ENCODE data around the gene GNG2. TPM values are rescaled to one million over a fixed set of nuclear protein-coding genes. Genes with fewer than 3 reads are reported as not detected.

GNG2 gene
- total and polyA plus RNA-seq, 2 experiments from 2014 or later: 9.9 to 14.8 TPM

GRCh38 chr14:52015411-52016030 is 155.1 kb downstream of the GNG2 start:
- Mint-ChIP-seq H3K9me3 (no peaks in the 10 kb centered on the region), H3K4me1 (peaks cover 34% of the 10 kb centered on the region), H3K27me3 (ENCODE audit: insufficient read depth, low read depth, poor library complexity) (peaks cover 14% of the 10 kb centered on the region), H3K36me3 (ENCODE audit: low read depth) (peaks cover 16% of the 10 kb centered on the region), H3K27ac (no peak overlapping the region), H3K4me3 (no peak overlapping the region)
- Histone ChIP-seq H3K4me1 (ENCODE audit: insufficient read depth) (peaks cover 21% of the 10 kb centered on the region), H3F3A (replicated peaks; ENCODE audit: low read depth) (no peaks in the 10 kb centered on the region), H4K20me1 (replicated peaks; ENCODE audit: insufficient read depth) (no peaks in the 10 kb centered on the region; the same call in 1 of the 2 replicates), H3K4me2 (no peak overlapping the region), H3K9me2 (ENCODE audit: insufficient read depth) (0 out of 2 replicates have a peak, but pooled peaks cover 11% of the 10 kb centered on the region), H3K27ac (ENCODE audit: low read depth) (no peak overlapping the region), H3K79me2 (replicated peaks; ENCODE audit: insufficient read depth) (no peaks in the 10 kb centered on the region), H3K36me3 (ENCODE audit: insufficient read depth) (0 out of 2 replicates have a peak, but pooled peaks cover 9% of the 10 kb centered on the region), H2AFZ (peak overlapping the region; percentile 67; the same call in 1 of the 2 replicates), H3K4me3 (no peak overlapping the region), H3K27me3 (ENCODE audit: insufficient read depth) (no peaks in the 10 kb centered on the region)
- peak; percentile 70 for DNase-seq (ENCODE audit: low spot score)
- ATAC-seq: peak; percentile 60
- TF ChIP-seq, protein P1, sequence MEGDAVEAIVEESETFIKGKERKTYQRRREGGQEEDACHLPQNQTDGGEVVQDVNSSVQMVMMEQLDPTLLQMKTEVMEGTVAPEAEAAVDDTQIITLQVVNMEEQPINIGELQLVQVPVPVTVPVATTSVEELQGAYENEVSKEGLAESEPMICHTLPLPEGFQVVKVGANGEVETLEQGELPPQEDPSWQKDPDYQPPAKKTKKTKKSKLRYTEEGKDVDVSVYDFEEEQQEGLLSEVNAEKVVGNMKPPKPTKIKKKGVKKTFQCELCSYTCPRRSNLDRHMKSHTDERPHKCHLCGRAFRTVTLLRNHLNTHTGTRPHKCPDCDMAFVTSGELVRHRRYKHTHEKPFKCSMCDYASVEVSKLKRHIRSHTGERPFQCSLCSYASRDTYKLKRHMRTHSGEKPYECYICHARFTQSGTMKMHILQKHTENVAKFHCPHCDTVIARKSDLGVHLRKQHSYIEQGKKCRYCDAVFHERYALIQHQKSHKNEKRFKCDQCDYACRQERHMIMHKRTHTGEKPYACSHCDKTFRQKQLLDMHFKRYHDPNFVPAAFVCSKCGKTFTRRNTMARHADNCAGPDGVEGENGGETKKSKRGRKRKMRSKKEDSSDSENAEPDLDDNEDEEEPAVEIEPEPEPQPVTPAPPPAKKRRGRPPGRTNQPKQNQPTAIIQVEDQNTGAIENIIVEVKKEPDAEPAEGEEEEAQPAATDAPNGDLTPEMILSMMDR (conservative IDR thresholded peaks at IDR 0.05; ENCODE audit: low read depth in 2 of 2): peak; percentile 59 to 70
- no peak for TF ChIP-seq NANOG (IDR thresholded peaks at IDR 0.05; ENCODE audit: borderline replicate concordance)

- H3K27ac ChIP-seq (ENCODE audit: low read depth): no peak overlapping the region
- ATAC-seq (no peak), DNase-seq (ENCODE audit: low spot score) (no peak)
- no peak overlapping the region for H2AFZ ChIP-seq
- no peak overlapping the region for H3K4me2 ChIP-seq
- H3K27me3 ChIP-seq (ENCODE audit: insufficient read depth): no peaks in the 10 kb centered on the region
- Mint-ChIP-seq H3K27ac (no peak overlapping the region), H3K9me3 (peaks cover 4% of the 10 kb centered on the region; the same call in 1 of the 3 replicates), H3K4me3 (no peak overlapping the region), H3K4me1 (peaks cover 51% of the 10 kb centered on the region), H3K27me3 (ENCODE audit: insufficient read depth, low read depth, poor library complexity) (peaks cover 11% of the 10 kb centered on the region), H3K36me3 (ENCODE audit: low read depth) (no peaks in the 10 kb centered on the region)
- no peaks in the 10 kb centered on the region for H3F3A ChIP-seq (replicated peaks; ENCODE audit: low read depth)
- H3K36me3 ChIP-seq (ENCODE audit: insufficient read depth): no peaks in the 10 kb centered on the region
- no peaks in the 10 kb centered on the region for H4K20me1 ChIP-seq (replicated peaks; ENCODE audit: insufficient read depth)
- peaks cover 27% of the 10 kb centered on the region for H3K4me1 ChIP-seq (ENCODE audit: insufficient read depth)
- H3K9me2 ChIP-seq (ENCODE audit: insufficient read depth): 0 out of 2 replicates have a peak, but pooled peaks cover 15% of the 10 kb centered on the region
- H3K79me2 ChIP-seq (replicated peaks; ENCODE audit: insufficient read depth): no peaks in the 10 kb centered on the region
- H3K4me3 ChIP-seq: no peak overlapping the region
- TF ChIP-seq EZH2phosphoT487 (IDR thresholded peaks at IDR 0.05; ENCODE audit: unreplicated experiment): no peak
- TF ChIP-seq ZNF114 (CRISPR knock-in tag; IDR thresholded peaks at IDR 0.05): no peak
- no peak for TF ChIP-seq ETS1 (IDR thresholded peaks at IDR 0.05)
- TF ChIP-seq POLR2AphosphoS5 (IDR thresholded peaks at IDR 0.05; ENCODE audit: low read depth): no peak
- TF ChIP-seq, protein P2, sequence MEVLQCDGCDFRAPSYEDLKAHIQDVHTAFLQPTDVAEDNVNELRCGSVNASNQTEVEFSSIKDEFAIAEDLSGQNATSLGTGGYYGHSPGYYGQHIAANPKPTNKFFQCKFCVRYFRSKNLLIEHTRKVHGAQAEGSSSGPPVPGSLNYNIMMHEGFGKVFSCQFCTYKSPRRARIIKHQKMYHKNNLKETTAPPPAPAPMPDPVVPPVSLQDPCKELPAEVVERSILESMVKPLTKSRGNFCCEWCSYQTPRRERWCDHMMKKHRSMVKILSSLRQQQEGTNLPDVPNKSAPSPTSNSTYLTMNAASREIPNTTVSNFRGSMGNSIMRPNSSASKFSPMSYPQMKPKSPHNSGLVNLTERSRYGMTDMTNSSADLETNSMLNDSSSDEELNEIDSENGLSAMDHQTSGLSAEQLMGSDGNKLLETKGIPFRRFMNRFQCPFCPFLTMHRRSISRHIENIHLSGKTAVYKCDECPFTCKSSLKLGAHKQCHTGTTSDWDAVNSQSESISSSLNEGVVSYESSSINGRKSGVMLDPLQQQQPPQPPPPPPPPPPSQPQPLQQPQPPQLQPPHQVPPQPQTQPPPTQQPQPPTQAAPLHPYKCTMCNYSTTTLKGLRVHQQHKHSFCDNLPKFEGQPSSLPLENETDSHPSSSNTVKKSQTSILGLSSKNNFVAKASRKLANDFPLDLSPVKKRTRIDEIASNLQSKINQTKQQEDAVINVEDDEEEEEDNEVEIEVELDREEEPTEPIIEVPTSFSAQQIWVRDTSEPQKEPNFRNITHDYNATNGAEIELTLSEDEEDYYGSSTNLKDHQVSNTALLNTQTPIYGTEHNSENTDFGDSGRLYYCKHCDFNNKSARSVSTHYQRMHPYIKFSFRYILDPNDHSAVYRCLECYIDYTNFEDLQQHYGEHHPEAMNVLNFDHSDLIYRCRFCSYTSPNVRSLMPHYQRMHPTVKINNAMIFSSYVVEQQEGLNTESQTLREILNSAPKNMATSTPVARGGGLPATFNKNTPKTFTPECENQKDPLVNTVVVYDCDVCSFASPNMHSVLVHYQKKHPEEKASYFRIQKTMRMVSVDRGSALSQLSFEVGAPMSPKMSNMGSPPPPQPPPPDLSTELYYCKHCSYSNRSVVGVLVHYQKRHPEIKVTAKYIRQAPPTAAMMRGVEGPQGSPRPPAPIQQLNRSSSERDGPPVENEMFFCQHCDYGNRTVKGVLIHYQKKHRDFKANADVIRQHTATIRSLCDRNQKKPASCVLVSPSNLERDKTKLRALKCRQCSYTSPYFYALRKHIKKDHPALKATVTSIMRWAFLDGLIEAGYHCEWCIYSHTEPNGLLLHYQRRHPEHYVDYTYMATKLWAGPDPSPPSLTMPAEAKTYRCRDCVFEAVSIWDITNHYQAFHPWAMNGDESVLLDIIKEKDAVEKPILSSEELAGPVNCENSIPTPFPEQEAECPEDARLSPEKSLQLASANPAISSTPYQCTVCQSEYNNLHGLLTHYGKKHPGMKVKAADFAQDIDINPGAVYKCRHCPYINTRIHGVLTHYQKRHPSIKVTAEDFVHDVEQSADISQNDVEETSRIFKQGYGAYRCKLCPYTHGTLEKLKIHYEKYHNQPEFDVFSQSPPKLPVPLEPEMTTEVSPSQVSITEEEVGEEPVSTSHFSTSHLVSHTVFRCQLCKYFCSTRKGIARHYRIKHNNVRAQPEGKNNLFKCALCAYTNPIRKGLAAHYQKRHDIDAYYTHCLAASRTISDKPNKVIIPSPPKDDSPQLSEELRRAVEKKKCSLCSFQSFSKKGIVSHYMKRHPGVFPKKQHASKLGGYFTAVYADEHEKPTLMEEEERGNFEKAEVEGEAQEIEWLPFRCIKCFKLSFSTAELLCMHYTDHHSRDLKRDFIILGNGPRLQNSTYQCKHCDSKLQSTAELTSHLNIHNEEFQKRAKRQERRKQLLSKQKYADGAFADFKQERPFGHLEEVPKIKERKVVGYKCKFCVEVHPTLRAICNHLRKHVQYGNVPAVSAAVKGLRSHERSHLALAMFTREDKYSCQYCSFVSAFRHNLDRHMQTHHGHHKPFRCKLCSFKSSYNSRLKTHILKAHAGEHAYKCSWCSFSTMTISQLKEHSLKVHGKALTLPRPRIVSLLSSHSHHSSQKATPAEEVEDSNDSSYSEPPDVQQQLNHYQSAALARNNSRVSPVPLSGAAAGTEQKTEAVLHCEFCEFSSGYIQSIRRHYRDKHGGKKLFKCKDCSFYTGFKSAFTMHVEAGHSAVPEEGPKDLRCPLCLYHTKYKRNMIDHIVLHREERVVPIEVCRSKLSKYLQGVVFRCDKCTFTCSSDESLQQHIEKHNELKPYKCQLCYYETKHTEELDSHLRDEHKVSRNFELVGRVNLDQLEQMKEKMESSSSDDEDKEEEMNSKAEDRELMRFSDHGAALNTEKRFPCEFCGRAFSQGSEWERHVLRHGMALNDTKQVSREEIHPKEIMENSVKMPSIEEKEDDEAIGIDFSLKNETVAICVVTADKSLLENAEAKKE (CRISPR knock-in tag; IDR thresholded peaks at IDR 0.05): no peak
- TF ChIP-seq EZH2 (IDR thresholded peaks at IDR 0.05; ENCODE audit: low read depth, unreplicated experiment): no peak
- no peak for TF ChIP-seq NANOG (IDR thresholded peaks at IDR 0.05; ENCODE audit: borderline replicate concordance)
- no peak for TF ChIP-seq STAT1 (IDR thresholded peaks at IDR 0.05; ENCODE audit: unreplicated experiment)
Observed at GRCh38 chr14:52018252-52018651, 157.8 kb downstream of the GNG2 start.
